Right atrium auricular region (tissue), 2 donors: ENCODE results near the gene PAFAH1B2. TPM values are rescaled to one million over a fixed set of nuclear protein-coding genes. Genes with fewer than 3 reads are reported as not detected.

Source experiments
- DNase-seq: peaks from one replicate; pipeline ENCODE4 v3.0.0-alpha.2; 2019; ENCODE audit warnings: low spot score
- H3K27ac ChIP-seq, 2 donors: fragments of 200-600 bp; sonication (generic); 1 replicate in 1 of 2; 2 replicates in 1 of 2; pipeline ENCODE4 v1.5.1; 2016 to 2019
- H3K27me3 ChIP-seq, 2 donors: fragments of 200-600 bp; sonication (generic); one replicate each; pipeline versions ENCODE4 v1.5.1 to v1.6.0; 2017 to 2019
- H3K36me3 ChIP-seq: fragments of 200-600 bp; sonication (generic); one replicate; pipeline ENCODE4 v1.5.1; 2016
- H3K4me1 ChIP-seq, 2 donors: fragments of 200-600 bp; sonication (generic); one replicate each; pipeline versions ENCODE4 v1.5.1 to v1.6.0; 2017 to 2019
- H3K4me3 ChIP-seq, 2 donors: fragments of 200-600 bp; sonication (generic); 1 replicate in 1 of 2; 2 replicates in 1 of 2; pipeline ENCODE4 v1.5.1; 2017 to 2019; ENCODE audit warnings: mild to moderate bottlenecking in 1 of 2, moderate library complexity in 1 of 2
- H3K9me3 ChIP-seq, 2 donors: fragments of 200-600 bp; sonication (generic); one replicate each; pipeline ENCODE4 v1.5.1; 2019
- CTCF ChIP-seq, 2 donors: fragments of 200-600 bp; sonication (generic); IDR thresholded peaks; one replicate each; pipeline ENCODE4 v1.5.1; 2019; ENCODE audit warnings: antibody characterized with exemption in 2 of 2
- total RNA-seq, 2 donors: library from RNA; depleted of rRNA; stranded (reverse); fragments of >200 nt; gene quantifications; one replicate each; pipeline ENCODE4 v1.1.0, GENCODE V29; 2016

PAFAH1B2 gene
- total RNA-seq, 2 donors from 2014 or later, result 41.1 to 65.8 TPM

- no peak for TF ChIP-seq CTCF (IDR thresholded peaks at IDR 0.05)
- Histone ChIP-seq H3K4me1 (peaks cover 0 to 34% of the 10 kb centered on the region in 2 donors), H3K4me3 (no peak overlapping the region), H3K27ac (no peak overlapping the region), H3K27me3 (no peaks in the 10 kb centered on the region), H3K36me3 (peaks cover 39% of the 10 kb centered on the region), H3K9me3 (no peaks in the 10 kb centered on the region)
- DNase-seq, result no peak
Measured at GRCh38 chr11:117154468-117154867, 10.4 kb downstream of the PAFAH1B2 start.

GRCh38 chr11:117157507-117157906 is 13.4 kb downstream of the PAFAH1B2 start:
- no peak for TF ChIP-seq CTCF (IDR thresholded peaks at IDR 0.05)
- no peak overlapping the region for H3K4me3 ChIP-seq
- H3K4me1 ChIP-seq, result peaks cover 0 to 27% of the 10 kb centered on the region in 2 donors
- H3K9me3 ChIP-seq, result no peaks in the 10 kb centered on the region
- no peaks in the 10 kb centered on the region for H3K27me3 ChIP-seq
- DNase-seq, result no peak
- H3K27ac ChIP-seq, result no peak overlapping the region
- H3K36me3 ChIP-seq, result peaks cover 65% of the 10 kb centered on the region

- no peak for TF ChIP-seq CTCF (IDR thresholded peaks at IDR 0.05)
- Histone ChIP-seq H3K9me3 (no peaks in the 10 kb centered on the region), H3K4me1 (peaks cover 0 to 14% of the 10 kb centered on the region in 2 donors), H3K36me3 (peaks cover 70% of the 10 kb centered on the region), H3K4me3 (no peak overlapping the region), H3K27me3 (no peaks in the 10 kb centered on the region), H3K27ac (no peak overlapping the region)
- no peak for DNase-seq
Measured at GRCh38 chr11:117159892-117160291, 15.8 kb downstream of the PAFAH1B2 start.

GRCh38 chr11:117160826-117161225 is 16.7 kb downstream of the PAFAH1B2 start:
- no peak overlapping the region for H3K4me3 ChIP-seq
- peaks cover 0 to 10% of the 10 kb centered on the region in 2 donors for H3K4me1 ChIP-seq
- TF ChIP-seq CTCF (IDR thresholded peaks at IDR 0.05), result no peak
- peaks cover 73% of the 10 kb centered on the region for H3K36me3 ChIP-seq
- no peaks in the 10 kb centered on the region for H3K27me3 ChIP-seq
- no peak for DNase-seq
- H3K27ac ChIP-seq, result no peak overlapping the region
- no peaks in the 10 kb centered on the region for H3K9me3 ChIP-seq

GRCh38 chr11:117166491-117166890 is 22.4 kb downstream of the PAFAH1B2 start:
- peaks cover 0 to 8% of the 10 kb centered on the region in 2 donors for H3K4me1 ChIP-seq
- no peak overlapping the region for H3K4me3 ChIP-seq
- no peaks in the 10 kb centered on the region for H3K27me3 ChIP-seq
- no peak for DNase-seq
- H3K36me3 ChIP-seq, result peaks cover 84% of the 10 kb centered on the region
- no peak overlapping the region for H3K27ac ChIP-seq
- no peaks in the 10 kb centered on the region for H3K9me3 ChIP-seq
- no peak for TF ChIP-seq CTCF (IDR thresholded peaks at IDR 0.05)

GRCh38 chr11:117169736-117170135 is 25.6 kb downstream of the PAFAH1B2 start:
- Histone ChIP-seq H3K36me3 (peaks cover 52% of the 10 kb centered on the region), H3K4me1 (peaks cover 0 to 34% of the 10 kb centered on the region in 2 donors), H3K4me3 (no peak overlapping the region), H3K27ac (no peak overlapping the region), H3K9me3 (no peaks in the 10 kb centered on the region), H3K27me3 (no peaks in the 10 kb centered on the region)
- DNase-seq, result no peak
- TF ChIP-seq CTCF (IDR thresholded peaks at IDR 0.05), result no peak
